ENCODE results near the gene OR5K3.
"Not testable (repeated sequence)": the region's sequence is repeated elsewhere in the genome, so short reads cannot be mapped to it uniquely, and the experiment has no call there.

OR5K3 gene, protein sequence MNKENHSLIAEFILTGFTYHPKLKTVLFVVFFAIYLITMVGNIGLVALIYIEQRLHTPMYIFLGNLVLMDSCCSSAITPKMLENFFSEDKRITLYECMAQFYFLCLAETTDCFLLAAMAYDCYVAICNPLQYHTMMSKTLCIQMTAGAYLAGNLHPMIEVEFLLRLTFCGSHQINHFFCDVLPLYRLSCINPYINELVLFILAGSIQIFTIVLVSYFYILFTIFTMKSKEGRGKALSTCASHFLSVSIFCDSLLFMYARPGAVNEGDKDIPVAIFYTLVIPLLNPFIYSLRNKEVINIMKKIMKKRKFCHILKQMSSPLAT

DNA sequence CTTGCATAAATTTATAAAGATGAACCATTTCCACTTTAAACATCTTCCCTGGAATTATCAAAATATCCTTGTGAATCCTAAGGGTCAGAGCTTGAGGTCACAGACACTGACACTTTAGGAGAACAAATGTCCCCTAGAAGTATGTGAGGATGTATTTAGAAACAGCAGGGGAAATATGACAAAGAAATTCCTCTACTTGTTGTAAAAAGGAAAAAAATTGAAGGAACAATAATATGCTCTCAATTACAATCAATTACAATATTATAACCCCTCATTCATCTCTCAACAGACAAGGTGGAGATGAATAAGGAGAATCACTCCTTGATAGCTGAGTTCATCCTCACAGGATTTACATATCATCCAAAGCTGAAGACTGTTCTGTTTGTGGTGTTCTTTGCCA is at the start of gene OR5K3:
Gene OR5K3, plus strand, starts transcription at position 301 of the 400 bp plus-strand sequence. Its CDS starts 0 bp downstream, at position 301.
- DNase-seq: no peak

DNA sequence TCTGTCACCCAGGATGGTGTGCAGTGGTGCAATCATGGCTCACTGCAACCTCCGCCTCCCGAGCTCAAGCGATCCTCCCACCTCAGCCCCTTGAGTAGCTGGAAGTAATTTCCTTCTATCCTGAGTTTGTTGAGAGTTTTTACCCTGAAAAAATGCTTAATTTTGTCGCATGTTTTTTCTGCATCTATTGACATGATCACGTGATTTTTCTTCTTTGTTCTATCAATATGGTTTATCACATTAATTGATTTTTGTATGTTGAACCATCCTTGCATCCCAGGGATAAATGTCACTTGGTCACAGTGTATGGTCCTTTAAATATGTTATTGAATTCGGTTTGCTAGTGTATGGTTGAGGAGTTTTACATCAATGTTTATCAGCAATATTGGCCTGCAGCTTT is 48.7 kb upstream of the OR5K3 start:
- DNase-seq: no peak

DNA sequence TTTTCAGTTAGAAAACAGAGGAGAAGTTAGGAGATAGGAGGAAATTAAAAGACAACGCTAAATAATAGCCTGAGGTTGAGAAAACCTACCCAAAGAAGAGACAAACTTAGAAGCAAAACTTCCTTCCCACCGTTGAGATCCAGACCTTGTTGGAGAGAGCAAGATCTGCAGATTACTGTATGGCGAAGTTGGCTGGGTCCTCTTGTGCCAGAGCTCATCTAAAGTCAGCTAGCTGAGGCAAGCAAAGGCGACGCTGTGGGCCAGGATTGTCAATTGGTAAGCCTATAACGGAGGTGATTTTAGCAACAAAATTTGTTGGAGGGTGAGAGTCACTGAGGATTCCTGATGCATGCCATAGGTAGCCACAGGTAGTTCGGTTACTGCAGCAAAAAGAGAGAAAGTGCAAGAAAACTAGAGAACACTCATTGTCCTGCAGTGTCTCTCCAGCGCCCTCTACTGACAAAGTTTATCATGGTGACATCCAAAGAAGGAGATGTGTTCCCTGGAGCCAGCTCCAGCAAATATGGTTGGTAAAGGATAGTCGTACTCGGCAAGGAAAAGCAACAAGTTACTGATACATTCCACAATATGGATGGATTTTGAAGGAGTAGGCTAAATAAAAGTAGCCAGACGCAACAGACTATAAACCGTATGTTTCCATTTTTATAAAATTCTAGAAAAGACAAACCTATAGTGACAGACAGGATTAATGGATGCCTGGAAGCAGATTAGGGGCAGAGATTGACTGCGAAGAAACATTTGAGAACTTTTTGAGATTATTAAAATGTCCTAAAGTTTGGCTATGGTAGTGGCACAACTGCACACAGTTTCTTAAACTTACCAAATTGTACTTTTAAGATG is 46.6 kb upstream of the OR5K3 start:
- DNase-seq: peak; percentile 46 to 67

DNA sequence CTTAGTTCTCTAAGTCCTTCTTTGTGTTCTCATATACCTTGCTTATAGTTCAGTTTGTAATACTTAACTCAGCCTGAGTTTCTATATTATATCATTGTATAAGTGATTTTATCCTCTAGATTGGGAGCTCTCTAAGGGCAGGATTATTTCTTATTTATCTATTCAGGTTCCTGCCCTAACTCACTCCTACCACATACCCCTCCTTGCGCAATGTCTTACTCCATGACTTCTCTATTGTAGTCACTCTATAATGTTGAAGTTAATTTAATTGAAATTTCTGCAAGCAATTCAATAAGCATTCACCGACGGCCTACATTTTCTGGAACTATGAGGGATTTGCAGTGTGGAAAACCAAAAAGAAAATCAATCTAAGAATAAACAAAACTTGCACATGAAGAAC is 40.4 kb upstream of the OR5K3 start:
- peak; percentile 4 to 11 for DNase-seq

DNA sequence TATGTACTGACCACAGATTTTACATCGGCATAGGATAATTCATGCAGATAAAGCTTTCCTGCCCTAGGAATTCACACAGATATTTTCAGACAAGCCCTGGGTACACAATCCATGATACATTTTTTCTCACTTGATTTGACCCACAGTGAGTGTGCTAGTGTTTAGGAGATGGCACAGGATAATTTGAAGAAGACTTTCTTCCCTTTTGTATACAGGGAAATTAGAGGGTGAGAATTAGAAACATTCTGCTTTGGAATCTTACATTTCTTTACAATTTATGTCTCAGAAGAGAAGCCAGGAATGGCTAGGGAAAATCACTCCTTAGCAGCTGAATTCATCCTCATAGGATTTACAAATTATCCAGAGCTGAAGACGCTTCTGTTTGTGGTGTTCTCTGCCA is 36.9 kb upstream of the OR5K3 start, which contains the start of gene OR5K4:
Gene OR5K4, plus strand, starts transcription at position 301 of the 400 bp plus-strand sequence. Its CDS starts 0 bp downstream, at position 301.
- no peak for DNase-seq

DNA sequence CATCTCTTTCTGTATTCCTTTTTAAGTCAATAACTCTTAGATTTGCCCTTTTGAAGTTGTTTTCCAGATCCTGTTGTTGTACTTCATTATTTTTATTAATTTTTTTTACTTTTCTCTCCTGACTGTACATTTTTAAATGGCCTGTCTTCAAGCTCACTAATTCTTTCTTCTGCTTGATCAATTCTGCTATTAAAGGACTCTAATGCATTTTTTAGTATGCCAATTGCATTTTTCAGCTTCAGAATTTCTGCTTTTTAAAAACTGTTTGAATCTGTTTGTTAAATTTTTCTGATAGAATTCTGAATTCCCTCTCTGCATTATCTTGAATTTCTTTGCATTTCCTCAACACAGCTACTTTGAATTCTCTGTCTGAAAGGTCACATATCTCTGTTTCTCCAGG is 31.2 kb upstream of the OR5K3 start:
- DNase-seq: no peak

DNA sequence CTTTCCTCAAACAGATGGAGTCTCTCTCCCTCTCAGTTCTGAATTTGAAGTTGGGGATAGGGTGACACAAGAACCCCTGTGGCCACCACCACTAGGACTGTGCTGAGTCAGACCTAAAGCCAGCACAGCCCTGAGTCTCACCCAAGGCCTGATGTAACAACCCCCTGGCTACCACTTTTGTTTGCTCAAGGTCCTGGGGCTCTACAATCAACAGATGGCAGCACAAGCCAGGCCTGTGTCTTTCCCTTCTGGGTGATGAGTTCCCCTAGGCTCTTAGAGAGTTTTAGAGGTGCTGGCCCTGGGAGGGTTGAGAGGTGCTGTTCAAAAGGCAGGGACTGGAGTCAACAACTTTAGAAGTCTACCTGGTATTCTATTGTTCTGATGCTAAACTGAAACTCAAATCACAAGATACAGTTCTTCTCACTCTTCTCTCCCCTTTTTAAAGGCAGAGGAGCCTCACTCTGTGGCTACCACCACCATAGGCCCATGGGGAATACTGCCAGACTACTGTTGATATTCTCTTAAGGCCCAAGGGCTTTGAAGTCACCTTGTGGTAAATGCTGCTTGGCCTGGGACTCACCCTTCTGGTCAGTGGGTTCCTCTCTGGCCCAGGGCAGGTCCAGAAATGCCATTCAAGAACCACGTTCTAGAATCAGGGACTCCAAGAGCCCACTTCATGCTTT is 30.3 kb upstream of the OR5K3 start:
- DNase-seq: peak; percentile 30 to 66

DNA sequence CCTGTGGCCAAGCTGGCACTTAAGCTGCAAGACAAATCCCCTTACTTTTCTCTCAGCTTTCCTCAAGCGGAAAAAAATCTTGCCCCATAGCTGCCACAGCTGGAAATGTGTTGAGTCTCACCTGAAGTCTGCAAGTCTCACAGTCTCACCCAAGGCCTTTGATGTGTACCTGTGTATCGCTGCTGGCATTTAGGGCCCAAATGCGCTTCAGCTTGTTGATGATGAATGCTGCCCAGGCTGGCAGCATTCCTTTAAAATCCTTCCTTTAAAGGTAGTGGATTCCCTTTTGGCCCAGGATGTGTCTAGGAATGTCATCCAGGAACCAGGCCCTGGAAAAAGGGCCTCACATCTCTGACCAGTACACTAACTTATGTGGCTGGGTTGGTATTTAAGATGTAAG is 29.8 kb upstream of the OR5K3 start:
- DNase-seq: no peak

DNA sequence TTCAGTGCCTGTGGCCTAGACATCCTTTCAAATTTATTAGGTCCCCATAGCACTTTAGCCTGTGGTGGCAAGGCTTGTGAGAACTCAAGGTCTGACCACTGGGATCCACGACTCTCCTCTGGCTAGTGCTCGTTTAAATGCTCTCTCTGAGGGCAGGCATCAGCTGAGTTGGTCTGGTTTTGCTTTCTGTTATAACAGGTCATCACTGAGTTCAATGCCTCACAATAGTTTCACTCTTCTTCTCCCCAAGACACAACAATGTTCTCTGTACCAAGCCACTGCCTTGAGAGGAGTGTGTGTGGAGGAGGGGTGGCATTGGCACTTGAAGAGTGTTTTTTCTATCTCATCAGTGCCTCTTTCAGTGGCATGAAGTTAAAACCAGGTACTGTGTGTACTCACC is 29.2 kb upstream of the OR5K3 start:
- DNase-seq: no peak

DNA sequence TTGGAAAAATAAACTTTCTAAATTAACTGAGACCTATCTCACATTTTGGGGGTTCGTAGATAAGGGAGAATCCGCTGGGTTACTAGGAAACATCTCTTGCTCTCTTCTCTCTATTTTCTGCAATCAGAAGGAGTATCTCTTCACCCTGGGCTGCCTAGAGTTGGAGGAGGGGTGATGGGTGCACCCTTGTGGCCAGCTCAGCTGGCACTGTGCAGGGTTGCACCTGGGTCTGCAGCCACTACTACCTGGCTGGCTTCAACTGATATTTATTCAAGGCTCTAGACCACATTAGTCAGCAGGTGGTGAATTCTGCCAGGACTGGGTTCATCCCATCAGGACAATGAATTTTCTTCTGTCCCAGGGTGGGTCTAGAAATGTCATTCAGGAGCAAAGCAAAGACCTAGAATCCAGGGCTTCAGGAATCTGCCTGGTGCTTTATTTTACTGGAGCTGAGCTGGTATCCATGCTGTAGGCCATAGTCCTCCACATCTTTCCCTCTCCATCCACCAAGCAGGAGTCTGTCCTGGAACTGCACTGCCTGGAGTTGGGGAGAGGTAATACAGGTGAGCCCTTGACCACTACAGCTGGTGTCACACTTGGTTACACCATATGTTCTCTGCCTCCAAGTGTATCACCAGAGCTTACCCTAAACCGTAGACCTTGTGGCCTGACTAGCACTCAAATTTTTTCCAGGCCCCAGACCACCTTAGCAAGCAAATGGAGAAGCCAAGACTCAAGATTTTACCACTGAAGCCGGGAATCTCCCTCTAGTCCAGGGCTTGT is 22.8 kb upstream of the OR5K3 start:
- DNase-seq: no peak

DNA sequence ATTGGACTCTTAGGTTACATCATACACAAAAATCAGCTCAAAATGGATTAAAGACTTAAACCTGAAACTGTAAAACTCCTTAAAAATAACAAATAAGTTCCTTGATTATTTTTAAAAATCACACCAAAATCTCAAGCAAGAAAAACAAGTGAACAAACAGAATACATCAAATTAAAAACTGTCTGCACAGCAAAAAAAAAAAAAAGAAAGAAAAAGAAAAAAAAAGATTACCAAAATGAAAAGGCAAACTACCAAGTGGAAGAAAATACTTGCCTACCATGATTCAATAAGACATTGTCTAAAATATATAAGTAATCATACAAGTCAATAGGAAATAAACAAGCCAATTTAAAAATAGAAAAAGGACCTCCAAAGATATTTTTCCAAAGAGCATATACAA is 19.3 kb upstream of the OR5K3 start:
- DNase-seq: no peak

DNA sequence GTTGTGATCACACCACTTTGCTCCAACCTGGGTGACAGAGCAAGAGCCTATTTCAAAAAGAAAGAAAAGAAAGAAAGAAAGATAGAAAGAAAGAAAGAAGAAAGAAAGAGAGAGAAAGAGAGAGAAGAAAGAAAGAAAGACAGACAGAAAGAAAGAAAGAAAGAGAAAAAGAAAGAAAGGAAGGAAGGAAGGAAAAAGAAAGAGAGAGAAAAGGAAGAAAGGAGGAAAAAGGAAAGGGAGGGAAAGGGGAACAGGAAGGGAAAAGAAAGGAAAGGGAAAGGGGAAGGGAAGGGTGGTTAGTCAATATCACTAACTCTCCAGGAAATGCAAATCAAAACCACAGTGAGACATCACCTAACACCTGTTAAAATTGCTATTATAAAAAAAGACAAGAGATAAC is 18.6 kb upstream of the OR5K3 start:
- DNase-seq: no peak

DNA sequence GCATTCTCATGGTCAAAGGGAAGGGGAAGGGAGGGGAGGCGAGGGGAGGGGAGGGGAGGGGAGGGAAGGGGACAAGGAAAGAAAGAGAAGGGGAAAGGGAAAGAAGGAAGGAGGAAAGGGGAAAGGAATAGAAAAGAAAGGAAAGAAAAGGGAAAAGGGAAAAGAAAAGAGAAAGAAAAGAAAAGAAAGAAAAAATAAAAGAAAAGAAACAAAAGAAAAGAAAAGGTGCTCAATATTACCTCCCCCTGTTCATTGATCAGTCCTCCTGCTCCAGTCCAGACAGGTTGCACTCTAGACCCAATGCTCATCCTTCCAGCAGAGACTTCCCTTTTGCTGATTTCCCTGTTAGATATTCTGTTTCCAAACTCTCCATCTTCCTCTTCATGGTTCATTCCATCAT is 18.0 kb upstream of the OR5K3 start:
- no peak for DNase-seq

DNA sequence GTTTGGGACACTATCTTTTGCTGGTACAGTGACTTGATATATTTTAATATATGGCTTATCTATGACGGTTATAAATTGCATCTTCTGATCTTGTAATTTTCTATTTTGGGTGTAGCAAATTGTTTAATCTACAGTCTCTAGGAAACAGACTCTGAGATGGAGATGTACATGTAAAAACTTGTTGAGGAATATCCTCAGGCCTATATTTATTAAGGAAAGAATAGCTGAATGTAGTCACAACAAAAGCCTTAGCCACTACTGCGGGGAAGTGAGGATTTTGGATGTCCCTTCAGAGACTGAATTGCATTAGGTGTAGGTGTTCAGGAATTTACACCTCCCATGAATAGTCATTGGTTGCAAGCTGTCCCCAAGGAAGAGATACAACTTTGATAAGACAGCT is 13.8 kb upstream of the OR5K3 start:
- DNase-seq: no peak

DNA sequence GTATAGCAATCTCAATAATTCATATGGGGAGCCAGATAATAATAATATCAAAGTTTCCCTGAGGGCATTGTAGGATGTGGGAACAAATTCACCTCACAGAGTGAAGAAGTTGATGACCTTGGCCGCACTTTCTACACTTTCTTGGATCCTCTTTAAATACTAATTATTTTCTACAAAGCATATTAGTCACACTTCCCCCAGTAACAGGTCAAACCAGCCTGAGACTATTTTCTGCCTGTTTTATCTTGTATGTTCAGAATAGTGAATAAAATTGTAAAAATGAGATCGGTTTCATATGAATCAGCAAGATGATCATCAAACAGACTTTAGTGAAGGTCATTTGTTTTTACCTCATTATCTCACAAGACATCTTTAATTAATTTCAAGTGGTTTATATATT is 2.3 kb upstream of the OR5K3 start:
- no peak for DNase-seq

DNA sequence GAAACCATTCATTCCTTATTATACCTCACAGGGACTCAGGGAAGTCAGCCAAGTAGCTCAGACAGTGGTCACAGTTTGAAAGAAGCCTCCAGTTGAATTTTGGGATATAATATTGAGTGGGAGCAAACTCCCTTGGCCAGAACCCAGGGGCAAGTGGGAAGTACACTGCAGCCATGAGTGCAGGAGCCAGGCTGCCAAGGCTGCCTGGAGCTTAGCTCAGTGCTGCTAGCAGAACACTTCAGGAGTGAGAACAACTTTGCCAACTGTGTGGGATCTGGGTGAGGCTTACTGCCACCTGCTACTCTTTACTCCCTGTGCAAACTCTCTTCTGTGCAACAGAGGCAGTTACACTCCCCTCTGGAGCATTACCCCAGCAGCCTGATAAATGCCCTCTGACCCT is 4.6 kb downstream of the OR5K3 start:
- DNase-seq: no peak

DNA sequence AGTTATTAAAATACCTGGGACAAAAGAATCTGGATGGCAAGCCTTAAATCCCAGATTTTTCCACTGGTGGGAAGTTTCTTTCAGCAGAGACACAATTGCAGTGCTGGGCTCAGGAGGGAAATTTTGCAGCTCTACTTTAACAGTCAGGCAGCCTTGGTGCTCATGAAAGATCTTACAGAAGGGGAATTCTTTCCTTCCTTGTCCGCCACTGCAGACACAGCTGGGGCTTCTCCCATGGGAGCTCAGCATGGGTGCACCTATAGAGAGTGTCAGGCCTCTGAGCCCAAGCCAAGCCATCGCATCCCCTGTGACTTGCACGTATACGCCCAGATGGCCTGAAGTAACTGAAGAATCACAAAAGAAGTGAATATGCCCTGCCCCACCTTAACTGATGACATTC is 6.0 kb downstream of the OR5K3 start:
- not testable (repeated sequence) for DNase-seq

DNA sequence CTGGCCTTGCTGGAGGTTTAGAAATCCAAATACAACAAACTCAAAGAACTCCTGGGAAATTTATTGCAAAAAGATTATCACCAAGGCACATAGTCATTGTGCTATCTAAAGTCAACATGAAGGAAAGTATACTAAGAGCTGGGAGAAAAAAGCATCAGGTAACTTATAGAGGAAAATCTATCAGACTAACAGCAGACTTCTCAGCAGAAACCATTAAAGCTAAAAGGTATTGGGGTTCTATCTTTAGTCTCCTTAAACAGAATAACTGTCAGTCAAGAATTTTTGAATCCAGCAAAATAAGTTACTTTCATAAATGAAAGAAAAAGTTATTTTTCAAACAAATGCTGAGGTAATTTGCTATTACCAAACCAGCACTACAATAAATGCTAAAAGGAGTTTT is 8.0 kb downstream of the OR5K3 start:
- no peak for DNase-seq

DNA sequence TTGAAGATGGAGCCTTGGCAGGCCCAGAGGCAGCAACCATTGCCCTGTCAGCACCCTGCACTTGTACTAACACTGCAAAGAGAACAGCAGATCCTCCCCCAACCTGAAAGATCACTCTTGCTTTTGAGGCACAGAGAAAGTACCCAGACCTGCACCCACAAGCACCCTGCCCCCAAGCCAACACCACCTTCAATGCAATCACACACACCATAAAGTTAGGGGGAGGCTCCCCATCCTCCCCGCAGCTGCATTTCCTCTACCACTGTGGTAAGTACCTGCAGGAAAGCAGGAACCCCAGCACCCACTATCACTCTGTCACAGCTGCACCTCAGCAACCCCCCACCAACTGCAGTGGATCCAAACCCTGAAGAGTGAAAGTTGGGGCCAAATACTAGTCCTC is 12.0 kb downstream of the OR5K3 start:
- no peak for DNase-seq

DNA sequence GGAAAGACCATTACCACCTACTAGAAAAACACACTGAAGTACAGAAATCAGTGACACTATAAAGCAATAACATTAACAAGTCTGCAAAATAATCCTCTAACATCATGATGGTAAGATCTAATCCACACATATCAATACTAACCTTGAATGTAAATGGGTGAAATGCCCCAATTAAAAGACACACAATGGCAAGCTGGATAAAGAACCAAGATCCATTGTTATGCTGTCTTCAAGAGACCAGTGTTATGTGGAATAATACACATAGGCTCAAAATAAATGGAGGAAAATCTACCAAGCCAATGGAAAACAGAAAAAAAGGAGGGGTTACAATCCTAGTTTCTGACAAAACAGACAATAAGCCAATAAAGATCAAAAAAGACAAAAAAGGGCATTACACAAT is 13.5 kb downstream of the OR5K3 start:
- no peak for DNase-seq

DNA sequence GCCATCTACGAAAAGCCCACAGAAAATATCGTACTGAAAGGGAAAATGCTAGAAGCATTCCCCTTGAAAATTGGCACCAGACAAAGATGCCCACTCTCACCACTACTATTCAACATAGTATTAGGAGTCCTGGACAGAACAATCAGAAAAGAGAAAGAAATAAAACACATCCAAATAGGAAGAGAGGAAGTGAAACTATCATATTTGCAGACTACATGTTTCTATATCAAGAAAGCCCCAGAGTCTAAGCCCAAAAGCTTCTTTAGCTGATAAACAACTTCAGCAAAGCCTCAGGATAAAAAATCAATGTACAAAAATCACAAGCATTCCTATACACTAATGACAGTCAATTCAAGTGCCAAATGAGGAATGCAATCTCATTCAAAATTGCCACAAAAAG is 15.6 kb downstream of the OR5K3 start:
- DNase-seq: no peak

DNA sequence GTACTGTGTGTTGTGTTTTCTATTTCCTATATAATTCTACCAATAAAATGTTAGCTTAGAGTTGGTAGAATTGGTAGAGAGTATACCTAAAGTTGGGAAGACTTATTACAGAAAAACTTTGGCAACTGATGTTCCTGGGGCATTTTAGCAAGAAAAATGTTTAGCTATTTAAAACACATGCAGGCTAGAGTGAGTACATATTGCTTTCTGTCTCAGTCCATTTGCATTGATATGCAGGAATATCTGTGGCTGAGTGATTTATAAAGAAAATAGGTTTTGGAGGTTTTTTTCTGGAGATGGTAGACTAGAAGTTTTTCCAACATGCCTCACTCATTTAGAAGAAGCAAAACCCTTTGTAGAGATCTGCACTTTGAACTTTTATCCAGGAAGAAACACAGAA is 42.1 kb downstream of the OR5K3 start:
- DNase-seq: no peak

DNA sequence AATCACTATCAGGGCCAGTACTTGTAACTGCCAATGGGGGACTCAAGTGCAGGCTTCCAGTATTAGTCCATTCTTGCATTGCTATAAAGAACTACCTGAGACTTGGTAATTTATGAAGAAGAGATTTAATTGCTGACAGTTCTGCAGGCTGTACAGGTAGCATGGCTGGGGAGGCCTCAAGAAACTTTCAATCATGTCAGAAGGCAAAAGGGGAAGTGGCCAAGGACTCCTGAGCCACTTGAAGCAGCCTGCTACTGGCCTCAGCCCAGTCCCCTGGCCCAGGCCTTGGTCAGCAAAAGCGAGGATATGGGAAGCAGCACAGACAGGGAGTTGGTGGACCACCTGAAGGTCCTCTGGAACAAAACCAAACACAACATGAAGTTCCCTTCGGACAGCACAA is 43.3 kb downstream of the OR5K3 start:
- no peak for DNase-seq

All from AML-193 (cell line).